Mucosa of descending colon (tissue), 3 donors: ENCODE data around the gene PIPOX. TPM values are rescaled to one million over a fixed set of nuclear protein-coding genes. Genes with fewer than 3 reads are reported as not detected.

ENCODE experiments used
- ATAC-seq: fragments of 200-7000 bp; cut with Tn5 transposase; one replicate; pipeline ENCODE4 v1.9.1; 2020; ENCODE audit warnings: mild to moderate bottlenecking, moderate library complexity
- DNase-seq, 3 donors: peaks; one replicate each; pipeline ENCODE4 v3.0.0-alpha.2; 2020
- H3K36me3 ChIP-seq: fragments of 200-600 bp; one replicate; pipeline ENCODE4 v1.8.0; 2021; ENCODE audit warnings: low read depth, mild to moderate bottlenecking
- H3K4me1 ChIP-seq: fragments of 200-600 bp; one replicate; pipeline ENCODE4 v1.8.0; 2021; ENCODE audit warnings: low read depth, mild to moderate bottlenecking
- H3K4me3 ChIP-seq: fragments of 200-600 bp; one replicate; pipeline ENCODE4 v1.8.0; 2021; ENCODE audit warnings: mild to moderate bottlenecking
- H3K9me3 ChIP-seq: fragments of 200-600 bp; one replicate; pipeline ENCODE4 v1.8.0; 2021; ENCODE audit warnings: mild to moderate bottlenecking
- intact Hi-C, 2 donors: fragments of 100-400 bp; cut with DNase I in 1 of 2; cut with micrococcal nuclease in 1 of 2; formaldehyde crosslinking; loops; one replicate each; pipeline versions ENCODE4 v1.11.0 to v1.11.1; 2022; cut with DNase I, micrococcal nuclease
- total RNA-seq, 3 donors: library from RNA; stranded (reverse); fragmentation: NEBNext Ultra II Directional in 2 of 3; extraction: Animal tissue kit (Norgen Biotek cat#: 25700) in 2 of 3; gene quantifications; one replicate each; pipeline versions ENCODE4 v1.2.1 to v1.2.4, GENCODE V29; 2021 to 2023
- TF ChIP-seq, protein P1 (sequence below): fragments of 200-600 bp; IDR thresholded peaks from one replicate; pipeline ENCODE4 v1.8.0; 2022; ENCODE audit warnings: antibody characterized with exemption, mild to moderate bottlenecking
- donor health status: DM: no; HTN: no; CAD: no; lungs with moderate emphysema.
- donor health status: DM: no; HTN: no; CAD: no.
- donor health status: DM: no; HTN: yes; CAD: no.

The PIPOX gene
- total RNA-seq, 3 donors from 2014 or later: 0.75 to 7.4 (median 1.3) TPM

DNA sequence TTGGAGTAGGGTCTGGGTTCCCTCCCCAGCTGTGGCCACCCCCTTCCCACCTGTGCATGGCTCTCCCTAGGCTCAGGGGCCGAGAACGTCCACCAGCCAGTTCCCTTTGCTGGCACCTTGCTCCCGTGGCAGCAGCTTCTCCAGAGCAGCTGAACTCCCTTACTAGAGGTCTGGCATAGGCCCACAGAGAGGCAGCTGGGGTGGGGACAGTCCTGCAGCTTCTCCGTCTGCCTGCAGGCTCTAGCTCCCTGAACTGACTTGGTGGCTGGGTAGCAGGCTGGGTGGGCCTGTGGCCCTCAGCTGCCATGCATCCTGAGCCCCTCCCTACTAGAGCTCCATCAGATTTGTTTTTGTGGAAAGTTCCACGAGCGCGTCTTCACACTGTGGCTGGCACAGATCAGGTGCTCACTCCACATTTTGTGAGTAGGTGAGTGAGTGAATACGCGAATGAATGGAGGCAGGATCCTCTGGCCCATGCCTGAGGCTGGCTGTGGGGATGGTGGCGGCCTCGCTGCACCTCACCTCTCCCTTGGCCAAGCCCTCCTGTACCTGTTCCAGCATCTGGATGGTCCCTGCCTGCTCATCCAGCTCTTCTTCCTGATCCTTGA is 51.3 kb downstream of the PIPOX start:
- H3K4me1 ChIP-seq: no peaks in the 10 kb centered on the region
- DNase-seq (no peak), ATAC-seq (no peak)
- no peaks in the 10 kb centered on the region for H3K9me3 ChIP-seq
- no peak overlapping the region for H3K4me3 ChIP-seq
- peaks cover 13% of the 10 kb centered on the region for H3K36me3 ChIP-seq
- TF ChIP-seq, protein P1, sequence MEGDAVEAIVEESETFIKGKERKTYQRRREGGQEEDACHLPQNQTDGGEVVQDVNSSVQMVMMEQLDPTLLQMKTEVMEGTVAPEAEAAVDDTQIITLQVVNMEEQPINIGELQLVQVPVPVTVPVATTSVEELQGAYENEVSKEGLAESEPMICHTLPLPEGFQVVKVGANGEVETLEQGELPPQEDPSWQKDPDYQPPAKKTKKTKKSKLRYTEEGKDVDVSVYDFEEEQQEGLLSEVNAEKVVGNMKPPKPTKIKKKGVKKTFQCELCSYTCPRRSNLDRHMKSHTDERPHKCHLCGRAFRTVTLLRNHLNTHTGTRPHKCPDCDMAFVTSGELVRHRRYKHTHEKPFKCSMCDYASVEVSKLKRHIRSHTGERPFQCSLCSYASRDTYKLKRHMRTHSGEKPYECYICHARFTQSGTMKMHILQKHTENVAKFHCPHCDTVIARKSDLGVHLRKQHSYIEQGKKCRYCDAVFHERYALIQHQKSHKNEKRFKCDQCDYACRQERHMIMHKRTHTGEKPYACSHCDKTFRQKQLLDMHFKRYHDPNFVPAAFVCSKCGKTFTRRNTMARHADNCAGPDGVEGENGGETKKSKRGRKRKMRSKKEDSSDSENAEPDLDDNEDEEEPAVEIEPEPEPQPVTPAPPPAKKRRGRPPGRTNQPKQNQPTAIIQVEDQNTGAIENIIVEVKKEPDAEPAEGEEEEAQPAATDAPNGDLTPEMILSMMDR: no peak
- intact Hi-C loops: no loop called here

DNA sequence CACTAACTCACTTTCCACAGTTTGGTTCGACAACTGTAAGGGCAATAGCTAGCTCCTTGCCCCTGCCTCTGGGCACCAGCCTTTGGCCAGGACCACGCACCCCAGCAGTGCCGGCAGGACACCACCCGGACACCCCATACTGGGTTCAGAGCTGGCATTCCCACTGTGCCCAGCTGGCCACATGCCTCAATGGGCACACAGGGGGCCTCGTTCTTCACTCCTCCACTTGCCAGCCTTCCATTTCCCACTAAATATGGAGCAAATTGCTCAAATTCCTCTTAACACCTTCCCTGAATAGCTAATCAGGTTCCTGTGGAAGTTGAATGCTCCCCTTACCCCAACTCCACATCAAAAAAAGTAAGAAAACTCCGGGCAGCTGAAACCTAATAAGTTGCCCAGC is 52.5 kb downstream of the PIPOX start:
- intact Hi-C loops: no loop called here
- no peak for DNase-seq
- Histone ChIP-seq H3K4me3 (no peak overlapping the region), H3K4me1 (no peaks in the 10 kb centered on the region), H3K9me3 (no peaks in the 10 kb centered on the region), H3K36me3 (peaks cover 13% of the 10 kb centered on the region)
- ATAC-seq: no peak
- TF ChIP-seq, protein P1: no peak

DNA sequence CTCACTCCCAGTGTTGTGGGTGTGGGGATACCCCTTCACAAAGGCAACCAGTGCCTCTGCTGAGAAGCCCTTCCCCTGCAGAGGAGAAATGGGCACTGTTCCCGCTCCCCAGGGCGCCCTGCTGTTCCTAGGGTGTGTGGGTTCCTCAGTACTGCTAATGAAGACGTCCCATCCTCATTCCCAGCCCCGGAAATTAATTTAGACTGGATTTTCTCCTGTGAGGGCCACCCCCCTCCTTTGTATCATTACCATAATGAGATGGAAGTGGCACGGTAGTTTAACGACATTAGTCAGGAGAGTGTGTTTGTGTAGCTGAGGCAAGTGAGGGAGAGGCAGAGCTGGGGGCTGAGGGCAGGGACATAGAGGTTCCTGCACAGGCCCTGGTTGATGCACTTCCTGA is 53.2 kb downstream of the PIPOX start:
- no peaks in the 10 kb centered on the region for H3K4me1 ChIP-seq
- H3K9me3 ChIP-seq: no peaks in the 10 kb centered on the region
- intact Hi-C loops: no loop called here
- ATAC-seq: no peak
- TF ChIP-seq, protein P1: no peak
- no peak for DNase-seq
- H3K4me3 ChIP-seq: no peak overlapping the region
- H3K36me3 ChIP-seq: peaks cover 13% of the 10 kb centered on the region

DNA sequence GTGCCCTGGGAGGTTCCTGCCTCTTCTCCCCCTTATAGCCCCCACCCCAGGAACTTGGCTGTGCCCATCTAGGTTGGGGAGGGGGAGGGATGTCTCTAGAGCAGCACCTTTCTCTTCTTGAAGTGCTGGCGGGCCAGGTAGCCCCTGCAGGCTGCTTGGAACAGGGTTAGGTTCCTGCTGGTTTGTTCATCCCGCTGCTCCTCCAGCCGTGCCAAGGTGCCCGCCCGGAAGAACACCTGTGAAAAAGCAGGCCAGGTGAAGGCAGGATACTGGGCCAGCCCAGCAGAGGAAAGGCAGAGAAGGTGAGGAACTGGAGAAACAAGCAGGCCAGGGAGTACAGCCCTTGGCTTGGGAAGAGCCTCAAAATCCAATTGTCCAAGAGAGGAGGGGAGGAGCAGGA is 56.6 kb downstream of the PIPOX start:
- no peak for ATAC-seq
- intact Hi-C loops: no loop called here

DNA sequence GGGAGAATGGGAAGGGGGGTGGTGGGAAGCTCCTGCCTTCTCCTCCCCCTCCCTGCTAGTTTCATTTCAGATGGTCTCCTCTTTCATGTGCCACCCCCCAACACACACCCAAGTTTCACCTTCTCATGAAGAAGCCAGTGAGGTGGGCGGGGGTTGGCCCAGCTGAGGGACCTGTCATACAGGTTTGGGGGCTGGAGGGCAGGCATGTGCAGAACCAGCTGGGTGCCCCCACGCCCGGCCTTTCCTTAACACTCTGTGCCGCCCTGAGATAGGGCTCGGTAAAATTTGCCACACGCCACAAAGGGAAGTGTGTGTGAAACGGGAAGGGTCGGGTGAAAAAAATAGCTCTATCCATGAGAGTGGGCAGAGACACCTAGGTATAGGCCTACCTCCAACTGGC is 57.4 kb downstream of the PIPOX start:
- ATAC-seq (no peak), DNase-seq (no peak)
- Histone ChIP-seq H3K36me3 (peaks cover 13% of the 10 kb centered on the region), H3K9me3 (no peaks in the 10 kb centered on the region), H3K4me1 (no peaks in the 10 kb centered on the region), H3K4me3 (no peak overlapping the region)
- TF ChIP-seq, protein P1: no peak
- intact Hi-C loops: no loop called here

More for the DNA sequence above, 56.6 kb downstream of the PIPOX start:
- Histone ChIP-seq H3K4me3 (no peak overlapping the region), H3K36me3 (peaks cover 13% of the 10 kb centered on the region), H3K9me3 (no peaks in the 10 kb centered on the region), H3K4me1 (no peaks in the 10 kb centered on the region)
- no peak for DNase-seq
- TF ChIP-seq, protein P1: no peak

DNA sequence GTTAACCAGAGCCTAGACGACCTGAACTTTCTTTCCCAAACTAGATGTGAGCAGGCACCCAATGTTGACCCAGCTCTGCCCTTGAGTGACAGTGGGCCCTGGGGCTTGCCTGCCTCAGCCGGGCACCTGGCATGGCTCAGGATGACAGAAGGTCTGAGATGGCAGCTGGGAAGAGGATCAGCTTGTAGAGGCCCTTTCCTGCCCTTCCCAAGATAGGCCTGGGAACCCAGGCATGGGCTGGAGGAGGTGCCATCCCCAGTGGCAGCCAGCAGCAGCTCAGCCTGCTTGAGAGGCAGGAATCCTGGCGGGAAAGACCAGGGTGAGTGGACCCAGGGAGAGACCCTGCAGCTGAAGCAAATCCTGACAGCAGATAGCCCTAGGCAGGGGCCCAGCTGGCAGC is 59.1 kb downstream of the PIPOX start:
- intact Hi-C loops: no loop called here
- no peaks in the 10 kb centered on the region for H3K9me3 ChIP-seq
- ATAC-seq: no peak
- TF ChIP-seq, protein P1: no peak
- no peaks in the 10 kb centered on the region for H3K4me1 ChIP-seq
- DNase-seq: no peak
- peaks cover 8% of the 10 kb centered on the region for H3K36me3 ChIP-seq
- H3K4me3 ChIP-seq: no peak overlapping the region
